ENCODE results near the gene SULT1E1. TPM values are rescaled to one million over a fixed set of nuclear protein-coding genes. Genes with fewer than 3 reads are reported as not detected.
A peak's percentile ranks its signal among the peaks of the same experiment; 100 is the strongest.

Gene SULT1E1
- total and polyA plus RNA-seq, 12 donors = not detected

DNA sequence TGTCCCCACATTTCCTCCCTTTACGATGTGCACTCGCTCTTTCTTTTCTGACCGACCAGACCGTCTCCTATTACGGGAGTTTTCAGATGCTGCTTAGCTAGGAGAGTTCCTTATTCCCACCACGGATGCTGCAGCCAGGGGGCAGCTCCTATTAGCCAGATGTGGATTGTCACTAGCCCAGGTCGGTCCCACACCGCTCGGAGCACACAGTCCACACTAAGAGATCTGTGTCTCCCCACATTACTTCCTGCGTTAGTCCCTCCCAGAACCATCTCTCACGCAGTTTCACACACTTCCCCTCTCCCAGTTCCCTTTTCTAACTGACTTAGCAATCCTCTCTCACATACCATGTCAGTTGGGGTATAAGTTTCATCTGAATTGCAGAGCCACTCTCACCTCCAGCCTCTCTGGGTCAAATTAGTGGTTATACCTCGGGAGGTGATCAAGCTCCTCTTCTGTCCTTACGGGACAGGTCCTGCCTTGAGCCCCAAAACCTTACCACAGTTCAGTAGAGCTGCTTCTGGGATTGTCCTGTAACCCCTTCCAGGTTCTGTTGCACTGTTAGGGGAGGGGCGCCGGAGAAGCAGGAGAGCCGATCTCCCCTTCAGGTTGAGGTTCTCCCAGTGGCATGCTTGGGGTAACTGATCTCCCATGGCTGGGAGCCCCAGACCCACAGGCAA is 28.2 kb downstream of the SULT1E1 start:
- WGBS, 2 donors = 81 to 87% methylated on average over 16 of the region's 16 CpGs

DNA sequence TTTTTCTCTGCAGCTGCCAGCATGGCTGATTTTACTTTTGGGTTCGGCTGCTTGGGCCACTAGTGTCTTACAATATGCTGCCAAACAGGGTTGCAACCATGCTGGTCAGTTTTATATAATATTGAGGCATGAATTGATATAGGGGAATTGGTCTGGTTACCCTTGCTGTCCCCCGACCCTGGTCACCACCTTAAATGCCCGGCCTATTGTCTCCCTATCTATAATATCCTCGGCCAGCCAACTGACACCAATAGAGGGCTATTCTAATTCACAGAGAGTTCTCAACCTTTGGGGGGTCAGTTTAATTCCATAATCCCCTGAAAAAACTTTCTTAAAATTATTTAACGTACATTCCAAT is 28.7 kb downstream of the SULT1E1 start:
- Histone ChIP-seq H3K27me3 (no peaks in the 10 kb centered on the region), H3K9me3 (peaks cover 0 to 4% (median 0%) of the 10 kb centered on the region in 11 donors), H3K36me3 (no peaks in the 10 kb centered on the region), H3K27ac (peak overlapping the region in 1 of 10 donors; percentile 89), H3K4me1 (peaks cover 0 to 11% (median 0%) of the 10 kb centered on the region in 9 donors), H3K4me3 (peak overlapping the region in 1 of 10 donors; percentile 42)
- TF ChIP-seq, protein P1, sequence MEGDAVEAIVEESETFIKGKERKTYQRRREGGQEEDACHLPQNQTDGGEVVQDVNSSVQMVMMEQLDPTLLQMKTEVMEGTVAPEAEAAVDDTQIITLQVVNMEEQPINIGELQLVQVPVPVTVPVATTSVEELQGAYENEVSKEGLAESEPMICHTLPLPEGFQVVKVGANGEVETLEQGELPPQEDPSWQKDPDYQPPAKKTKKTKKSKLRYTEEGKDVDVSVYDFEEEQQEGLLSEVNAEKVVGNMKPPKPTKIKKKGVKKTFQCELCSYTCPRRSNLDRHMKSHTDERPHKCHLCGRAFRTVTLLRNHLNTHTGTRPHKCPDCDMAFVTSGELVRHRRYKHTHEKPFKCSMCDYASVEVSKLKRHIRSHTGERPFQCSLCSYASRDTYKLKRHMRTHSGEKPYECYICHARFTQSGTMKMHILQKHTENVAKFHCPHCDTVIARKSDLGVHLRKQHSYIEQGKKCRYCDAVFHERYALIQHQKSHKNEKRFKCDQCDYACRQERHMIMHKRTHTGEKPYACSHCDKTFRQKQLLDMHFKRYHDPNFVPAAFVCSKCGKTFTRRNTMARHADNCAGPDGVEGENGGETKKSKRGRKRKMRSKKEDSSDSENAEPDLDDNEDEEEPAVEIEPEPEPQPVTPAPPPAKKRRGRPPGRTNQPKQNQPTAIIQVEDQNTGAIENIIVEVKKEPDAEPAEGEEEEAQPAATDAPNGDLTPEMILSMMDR (IDR thresholded peaks at IDR 0.05) = no peak
- WGBS, 2 donors = 81 to 89% methylated on average over 5 of the region's 5 CpGs
- intact Hi-C loops (cut with DNase I) = no loop called here
- DNase-seq = no peak
- no peak for ATAC-seq

More for the DNA sequence above, 28.2 kb downstream of the SULT1E1 start:
- Histone ChIP-seq H3K27me3 (no peaks in the 10 kb centered on the region), H3K27ac (peak overlapping the region in 2 of 10 donors; percentile 29 to 89), H3K9me3 (peaks cover 0 to 4% (median 0%) of the 10 kb centered on the region in 11 donors), H3K36me3 (no peaks in the 10 kb centered on the region), H3K4me3 (peak overlapping the region in 1 of 10 donors; percentile 42), H3K4me1 (peaks cover 0 to 11% (median 0%) of the 10 kb centered on the region in 9 donors)
- ATAC-seq = peak in 7 of 8 donors; percentile 47 to 87 (median 76)
- intact Hi-C loops (cut with DNase I) = no loop called here
- TF ChIP-seq, protein P1 (IDR thresholded peaks at IDR 0.05) = no peak
- DNase-seq = peak in 1 of 2 donors; percentile 13

DNA sequence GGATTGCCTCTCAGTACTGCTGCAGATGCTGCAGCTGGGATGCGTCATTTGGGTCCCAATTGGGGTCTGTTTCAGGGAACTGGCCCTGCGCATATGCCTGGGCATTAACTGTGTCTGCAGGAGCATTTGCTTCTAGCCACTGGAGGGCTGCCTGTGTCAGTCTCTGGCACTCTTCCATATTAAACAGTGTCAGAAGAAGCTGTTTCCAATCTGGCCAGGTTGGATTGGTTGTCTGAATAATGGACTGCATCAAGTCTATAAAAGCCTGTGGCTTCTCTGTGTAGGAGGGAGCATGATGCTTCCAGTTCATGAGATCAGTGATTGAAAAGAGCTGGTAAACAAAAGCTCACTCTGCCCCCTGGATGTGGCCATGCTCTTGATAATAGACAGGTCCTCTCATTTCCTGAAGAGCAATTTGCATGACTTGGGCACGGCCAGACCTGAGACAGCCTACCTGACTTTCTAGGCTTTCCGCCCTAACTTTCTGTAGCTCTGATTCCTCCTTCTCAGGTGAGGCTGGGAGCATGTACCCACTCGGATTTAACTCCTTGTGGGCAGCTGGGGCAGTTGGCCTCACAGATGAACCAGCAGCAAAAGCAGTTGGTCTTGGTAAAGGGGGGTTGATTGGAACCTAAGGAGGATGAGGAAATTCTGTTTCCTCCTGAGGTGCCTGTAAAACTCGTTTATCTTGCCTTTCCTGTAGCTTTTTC is 29.2 kb downstream of the SULT1E1 start:
- Histone ChIP-seq H3K27me3 (no peaks in the 10 kb centered on the region), H3K4me3 (no peak overlapping the region), H3K4me1 (peaks cover 0 to 11% (median 0%) of the 10 kb centered on the region in 9 donors), H3K27ac (peak overlapping the region in 1 of 10 donors; percentile 89), H3K9me3 (peaks cover 0 to 4% (median 0%) of the 10 kb centered on the region in 11 donors), H3K36me3 (no peaks in the 10 kb centered on the region)
- 55 to 58% methylated on average over 6 of the region's 6 CpGs for WGBS, 2 donors
- TF ChIP-seq, protein P1 (IDR thresholded peaks at IDR 0.05) = no peak
- ATAC-seq = no peak
- DNase-seq = no peak
- intact Hi-C loops (cut with DNase I) = no loop called here

DNA sequence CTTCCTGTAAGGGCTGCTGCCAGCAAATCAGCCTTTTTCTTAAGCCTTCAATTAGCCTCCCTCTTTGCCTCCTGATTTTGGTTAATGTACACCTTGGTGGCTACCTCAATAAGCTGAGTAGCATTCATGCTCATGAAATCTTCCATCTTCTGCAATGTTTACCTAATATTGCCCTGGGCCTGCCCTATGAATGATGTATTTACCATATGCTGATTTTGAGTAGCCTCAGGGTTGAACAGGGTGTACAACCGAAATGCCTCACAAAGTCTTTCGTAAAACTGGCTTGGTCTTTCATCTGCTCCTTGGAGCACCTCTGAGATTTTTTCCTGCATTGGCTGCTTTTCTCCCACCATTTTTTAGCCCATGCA is 29.8 kb downstream of the SULT1E1 start:
- TF ChIP-seq, protein P1 (IDR thresholded peaks at IDR 0.05) = no peak
- no peak for ATAC-seq
- no peak overlapping the region for H3K27ac ChIP-seq

More for the DNA sequence above, 29.8 kb downstream of the SULT1E1 start:
- H3K27me3 ChIP-seq = no peaks in the 10 kb centered on the region
- DNase-seq = no peak
- no peaks in the 10 kb centered on the region for H3K36me3 ChIP-seq
- H3K9me3 ChIP-seq = peaks cover 0 to 6% (median 0%) of the 10 kb centered on the region in 11 donors
- intact Hi-C loops (cut with DNase I) = no loop called here
- 82 to 86% methylated on average over 2 of the region's 2 CpGs for WGBS, 2 donors
- H3K4me3 ChIP-seq = no peak overlapping the region
- peaks cover 0 to 11% (median 0%) of the 10 kb centered on the region in 9 donors for H3K4me1 ChIP-seq

All from heart right ventricle (tissue), 16 donors.